Skin of body (tissue), 3 donors: ENCODE measurements around the gene CCDC82. TPM values are rescaled to one million over a fixed set of nuclear protein-coding genes. Genes with fewer than 3 reads are reported as not detected.

Source experiments
- DNase-seq: peaks from one replicate; lab custom pipeline; 2025; lab: John Stamatoyannopoulos, UW
- small RNA-seq: library from RNA; depleted of rRNA; stranded (forward); fragments of <200 nt; gene quantifications from one replicate; pipeline ENCODE3, GENCODE V24; 2014; ENCODE audit warnings: low replicate concordance
- total RNA-seq: library from RNA; depleted of rRNA; stranded (reverse); fragments of >200 nt; gene quantifications from one replicate; pipeline ENCODE4 v1.2.3, GENCODE V29; 2014

Gene CCDC82
- total RNA-seq, 1 donor from 2014 or later = 28.0 TPM

DNA sequence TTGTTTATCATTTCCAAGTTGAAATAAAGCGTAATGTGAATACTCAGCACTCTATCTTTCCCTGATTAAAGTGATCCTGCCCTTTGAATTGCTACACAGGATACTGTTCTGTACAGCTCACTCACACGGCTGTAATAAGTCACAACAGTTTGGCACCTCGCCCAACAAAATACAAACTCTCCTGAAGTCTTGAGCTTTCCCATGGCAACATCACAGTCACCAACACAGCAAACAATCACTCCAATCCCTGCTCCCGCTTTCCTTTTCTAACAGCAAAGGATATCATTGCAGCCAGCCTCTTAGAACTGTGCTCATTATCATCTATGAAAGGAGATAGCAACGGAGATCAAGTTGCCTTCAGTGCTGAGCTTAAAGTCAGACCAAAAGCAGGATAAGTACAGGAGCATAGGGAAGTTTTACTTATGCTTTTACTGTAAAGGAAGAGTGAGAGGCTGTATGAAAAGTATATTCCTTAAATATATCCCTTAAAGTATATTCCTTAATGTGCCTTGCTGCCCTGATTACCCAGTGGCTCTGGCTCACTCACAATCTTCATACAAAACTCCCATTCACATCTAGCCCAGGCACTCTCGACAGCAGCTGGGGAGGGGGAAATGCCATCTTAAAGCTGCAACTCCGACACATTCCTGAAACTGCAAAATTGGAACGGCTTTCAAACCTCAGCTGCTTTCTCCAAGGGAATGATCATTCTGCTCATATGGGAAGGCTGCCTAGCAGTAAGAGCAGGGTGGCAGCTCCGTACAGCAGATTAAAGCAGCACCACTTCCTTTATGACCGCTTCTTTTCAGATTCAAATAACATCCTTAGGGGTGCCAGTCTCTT is 82.6 kb downstream of the CCDC82 start:
- DNase-seq = peak; percentile 93

- no peak for DNase-seq
Observed at GRCh38 chr11:96306600-96306932, 83.1 kb downstream of the CCDC82 start.

DNA sequence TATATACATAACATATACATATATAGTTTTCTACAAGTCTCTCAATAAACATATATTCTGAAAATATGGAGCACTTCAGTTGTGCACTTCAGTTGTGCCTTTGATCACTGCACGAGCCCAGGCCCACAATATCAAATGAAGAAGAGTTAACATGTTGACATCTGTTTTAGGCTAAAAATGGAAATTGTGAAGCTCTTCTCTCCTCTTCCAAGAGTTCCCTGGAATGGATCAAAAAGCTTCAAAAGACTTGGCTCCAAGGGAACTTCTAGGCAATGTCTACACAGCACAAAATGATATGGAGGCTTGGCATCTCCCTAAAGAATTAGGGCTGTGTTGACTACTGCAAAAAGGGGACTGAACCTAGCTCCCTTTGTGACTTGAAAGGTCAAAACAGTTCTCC is 83.6 kb downstream of the CCDC82 start:
- DNase-seq = no peak

DNA sequence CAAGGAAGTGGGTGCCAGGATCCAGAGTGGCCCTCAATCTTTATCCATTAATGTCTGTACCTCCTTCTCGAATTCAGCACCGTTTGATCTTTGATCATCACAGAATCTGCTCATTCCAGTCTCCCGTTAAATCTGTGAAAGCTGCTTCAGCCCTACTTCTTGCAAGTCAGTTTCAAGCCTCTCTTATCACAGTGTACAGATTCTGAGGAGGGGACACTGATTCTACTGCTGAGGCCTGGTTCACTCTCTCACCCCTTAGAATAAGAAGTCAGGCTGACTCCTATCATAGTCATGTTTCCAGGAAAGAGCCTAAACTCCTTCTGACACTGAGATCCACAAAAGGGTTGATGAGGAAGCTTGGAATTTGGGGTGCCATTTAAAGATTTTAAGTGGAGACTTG is 85.7 kb downstream of the CCDC82 start:
- no peak for DNase-seq

DNA sequence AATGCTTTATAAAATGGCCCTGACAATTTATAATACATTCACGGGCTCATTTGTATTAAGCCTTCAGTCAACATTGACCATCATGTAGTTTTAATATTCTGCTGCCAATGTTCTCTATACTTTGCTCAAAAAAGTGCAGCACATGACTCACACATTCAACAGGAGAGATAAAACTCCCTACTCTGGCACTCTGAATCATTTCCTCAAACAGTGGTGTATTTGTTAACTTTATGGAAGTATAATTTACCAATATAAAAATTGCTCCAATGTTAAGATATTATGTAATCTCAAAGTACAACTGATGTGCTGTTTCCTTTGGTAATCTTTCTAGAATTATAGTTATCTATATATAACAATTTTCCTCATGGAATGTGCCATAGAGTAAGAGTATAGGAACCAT is 86.6 kb downstream of the CCDC82 start:
- DNase-seq = peak; percentile 23

Small RNAs within 50 kb of the gene (small RNA-seq; reads per million reads assigned to genes)
- not detected for gene MIR1260B

Other genes starting within 250 kb of the CCDC82 start
- gene MAML2, start 46.7 kb downstream of the CCDC82 start, total RNA-seq = 15.6 TPM
- gene JRKL, start 101 bp upstream of the CCDC82 start, total RNA-seq = 13.9 TPM